ENCODE measurements around the gene FAM181B. TPM values are rescaled to one million over a fixed set of nuclear protein-coding genes. Genes with fewer than 3 reads are reported as not detected.

The FAM181B gene
- total RNA-seq, 1 experiment from 2014 or later: 0.44 TPM

- no peak for DNase-seq
- Histone ChIP-seq H2BK5ac (ENCODE audit: insufficient read length, low read length) (no peak overlapping the region), H2BK20ac (ENCODE audit: low read depth, low read length, poor library complexity, severe bottlenecking) (no peak overlapping the region), H3K79me2 (ENCODE audit: insufficient read depth, low read length) (no peaks in the 10 kb centered on the region), H3K56ac (ENCODE audit: insufficient read length, low read depth, low read length) (no peak overlapping the region), H3T11ph (ENCODE audit: low read length) (no peak overlapping the region), H3K14ac (ENCODE audit: insufficient read depth, low read length) (no peak overlapping the region), H3K9me3 (ENCODE audit: control insufficient read depth, low read depth, low read length) (no peaks in the 10 kb centered on the region), H3K4me1 (ENCODE audit: insufficient read depth, low read length) (no peaks in the 10 kb centered on the region), H3K27ac (ENCODE audit: insufficient read length, low read depth, low read length) (no peak overlapping the region), H2AFZ (ENCODE audit: low read length) (no peak overlapping the region), H3K23me2 (ENCODE audit: insufficient read length, low read depth, low read length, poor library complexity, severe bottlenecking) (peaks cover 3% of the 10 kb centered on the region), H2BK120ac (ENCODE audit: low read depth, low read length, poor library complexity, severe bottlenecking) (no peak overlapping the region), H3K27me3 (ENCODE audit: insufficient read depth, low read length) (peaks cover 18% of the 10 kb centered on the region; the same call in 1 of the 2 replicates), H4K20me1 (ENCODE audit: control insufficient read depth, insufficient read depth, insufficient read length) (no peaks in the 10 kb centered on the region), H3K79me1 (ENCODE audit: insufficient read depth, low read depth, low read length, poor library complexity, severe bottlenecking) (no peaks in the 10 kb centered on the region), H3K9ac (ENCODE audit: extremely low read depth, insufficient read length, low read length) (no peak overlapping the region), H4K91ac (ENCODE audit: insufficient read length, low read depth, low read length) (no peak overlapping the region), H4K5ac (ENCODE audit: insufficient read length, low read depth, low read length) (no peak overlapping the region), H3K4ac (ENCODE audit: low read depth, low read length) (no peak overlapping the region), H2BK12ac (ENCODE audit: insufficient read length, low read depth, low read length) (no peak overlapping the region), H2BK15ac (ENCODE audit: low read depth, low read length) (no peak overlapping the region), H3K4me2 (ENCODE audit: insufficient read depth, insufficient read length, low read length) (peak overlapping the region; percentile 20), H2AK5ac (ENCODE audit: insufficient read length, low read length) (no peak overlapping the region), H3K18ac (ENCODE audit: insufficient read length, low read depth, low read length) (no peak overlapping the region), H3K23ac (ENCODE audit: insufficient read length, low read depth, low read length) (no peak overlapping the region), H4K8ac (replicated peaks; ENCODE audit: insufficient read length, low read depth, low read length) (no peak overlapping the region)
- no peak overlapping the region for H3K27ac Mint-ChIP-seq
- H3K36me3 Mint-ChIP-seq (ENCODE audit: insufficient read depth in 1 of 3, low read depth in 3 of 3): no peaks in the 10 kb centered on the region; a peak in 1 of 7 replicates
- no peaks in the 10 kb centered on the region; a peak in 1 of 5 replicates for H3K9me3 Mint-ChIP-seq
- no CpG with 5 or more reads among the region's 11 CpGs for WGBS (ENCODE audit: extremely low coverage, insufficient read length, low lambda C conversion rate)
- peak overlapping the region; percentile 45 to 48 for H3K4me3 Mint-ChIP-seq
- no peak for TF ChIP-seq CTCF (conservative IDR thresholded peaks at IDR 0.05)
- H3K4me1 Mint-ChIP-seq: peaks cover 26 to 29% of the 10 kb centered on the region in 2 experiments
- peaks cover 82% of the 10 kb centered on the region for H3K27me3 Mint-ChIP-seq (ENCODE audit: low read depth)
Measured at GRCh38 chr11:82731691-82732277, 1.9 kb downstream of the FAM181B start.

Data from H9 (cell line).